Measurements from ENCODE around the gene MKX. TPM values are rescaled to one million over a fixed set of nuclear protein-coding genes. Genes with fewer than 3 reads are reported as not detected.

Gene MKX
- total and polyA plus RNA-seq, 2 donors = 6.2 to 7.7 TPM

GRCh38 chr10:27746397-27747095 is 927 bp upstream of the MKX start:
- H3K4me1 ChIP-seq (ENCODE audit: insufficient read depth) = peaks cover 3% of the 10 kb centered on the region
- H3K27ac ChIP-seq (ENCODE audit: low read depth) = no peak overlapping the region
- 15% methylated on average over 25 of the region's 25 CpGs for WGBS
- no peak overlapping the region for H3K4me3 ChIP-seq (ENCODE audit: low read depth, low read length)
- H3K36me3 ChIP-seq (ENCODE audit: insufficient read depth) = no peaks in the 10 kb centered on the region
- no peak for DNase-seq (ENCODE audit: extremely low spot score)

GRCh38 chr10:27744802-27745731 is 552 bp downstream of the MKX start:
- DNase-seq (ENCODE audit: extremely low spot score) = no peak
- Histone ChIP-seq H3K4me1 (ENCODE audit: insufficient read depth) (peaks cover 3% of the 10 kb centered on the region), H3K4me3 (ENCODE audit: low read depth, low read length) (peak overlapping the region; percentile 28), H3K27ac (ENCODE audit: low read depth) (no peak overlapping the region), H3K36me3 (ENCODE audit: insufficient read depth) (no peaks in the 10 kb centered on the region)
- 2% methylated on average over 78 of the region's 78 CpGs for WGBS

GRCh38 chr10:27743877-27744801 is 1.5 kb downstream of the MKX start:
- under 1% methylated on average over 70 of the region's 70 CpGs for WGBS
- Histone ChIP-seq H3K27ac (ENCODE audit: low read depth) (no peak overlapping the region), H3K4me1 (ENCODE audit: insufficient read depth) (peaks cover 3% of the 10 kb centered on the region)

GRCh38 chr10:27743012-27743876 is 2.4 kb downstream of the MKX start:
- Histone ChIP-seq H3K4me1 (ENCODE audit: insufficient read depth) (peaks cover 3% of the 10 kb centered on the region), H3K4me3 (ENCODE audit: low read depth, low read length) (peak overlapping the region; percentile 57), H3K36me3 (ENCODE audit: insufficient read depth) (no peaks in the 10 kb centered on the region), H3K27ac (ENCODE audit: low read depth) (peak overlapping the region; percentile 58)
- DNase-seq (ENCODE audit: extremely low spot score) = no peak
- under 1% methylated on average over 75 of the region's 75 CpGs for WGBS

More at GRCh38 chr10:27743877-27744801, 1.5 kb downstream of the MKX start:
- DNase-seq (ENCODE audit: extremely low spot score) = no peak
- H3K36me3 ChIP-seq (ENCODE audit: insufficient read depth) = no peaks in the 10 kb centered on the region
- H3K4me3 ChIP-seq (ENCODE audit: low read depth, low read length) = peak overlapping the region; percentile 57

GRCh38 chr10:27742195-27743011 is 3.2 kb downstream of the MKX start:
- Histone ChIP-seq H3K36me3 (ENCODE audit: insufficient read depth) (no peaks in the 10 kb centered on the region), H3K4me1 (ENCODE audit: insufficient read depth) (peaks cover 3% of the 10 kb centered on the region), H3K27ac (ENCODE audit: low read depth) (no peak overlapping the region), H3K4me3 (ENCODE audit: low read depth, low read length) (peak overlapping the region; percentile 57)
- no peak for DNase-seq (ENCODE audit: extremely low spot score)
- under 1% methylated on average over 75 of the region's 75 CpGs for WGBS

- Histone ChIP-seq H3K4me1 (ENCODE audit: insufficient read depth) (peaks cover 3% of the 10 kb centered on the region), H3K4me3 (ENCODE audit: low read depth, low read length) (no peak overlapping the region), H3K36me3 (ENCODE audit: insufficient read depth) (no peaks in the 10 kb centered on the region), H3K27ac (ENCODE audit: low read depth) (no peak overlapping the region)
- WGBS = 39% methylated on average over 55 of the region's 55 CpGs
- DNase-seq (ENCODE audit: extremely low spot score) = no peak
Observed at GRCh38 chr10:27741173-27742091, 4.2 kb downstream of the MKX start.

GRCh38 chr10:27736396-27736795 is 9.2 kb downstream of the MKX start:
- DNase-seq (ENCODE audit: extremely low spot score) = no peak
- Histone ChIP-seq H3K4me3 (ENCODE audit: low read depth, low read length) (no peak overlapping the region), H3K36me3 (ENCODE audit: insufficient read depth) (no peaks in the 10 kb centered on the region), H3K27ac (ENCODE audit: low read depth) (no peak overlapping the region), H3K4me1 (ENCODE audit: insufficient read depth) (no peaks in the 10 kb centered on the region)
- WGBS = 89% methylated on average over 1 of the region's 1 CpG

- no peak for DNase-seq (ENCODE audit: extremely low spot score)
- WGBS = 98% methylated on average over 1 of the region's 1 CpG
- Histone ChIP-seq H3K4me3 (ENCODE audit: low read depth, low read length) (no peak overlapping the region), H3K36me3 (ENCODE audit: insufficient read depth) (no peaks in the 10 kb centered on the region), H3K27ac (ENCODE audit: low read depth) (no peak overlapping the region), H3K4me1 (ENCODE audit: insufficient read depth) (no peaks in the 10 kb centered on the region)
Observed at GRCh38 chr10:27730041-27730440, 15.6 kb downstream of the MKX start.

- H3K27ac ChIP-seq (ENCODE audit: low read depth) = no peak overlapping the region
- H3K36me3 ChIP-seq (ENCODE audit: insufficient read depth) = no peaks in the 10 kb centered on the region
- 60% methylated on average over 3 of the region's 3 CpGs for WGBS
- no peak for DNase-seq (ENCODE audit: extremely low spot score)
- no peaks in the 10 kb centered on the region for H3K4me1 ChIP-seq (ENCODE audit: insufficient read depth)
- no peak overlapping the region for H3K4me3 ChIP-seq (ENCODE audit: low read depth, low read length)
Observed at GRCh38 chr10:27728338-27728737, 17.3 kb downstream of the MKX start.

- no peak overlapping the region for H3K4me3 ChIP-seq (ENCODE audit: low read depth, low read length)
- no peaks in the 10 kb centered on the region for H3K36me3 ChIP-seq (ENCODE audit: insufficient read depth)
- no peak overlapping the region for H3K27ac ChIP-seq (ENCODE audit: low read depth)
- no peaks in the 10 kb centered on the region for H3K4me1 ChIP-seq (ENCODE audit: insufficient read depth)
- DNase-seq (ENCODE audit: extremely low spot score) = no peak
- 40% methylated on average over 1 of the region's 1 CpG for WGBS
Observed at GRCh38 chr10:27724287-27724686, 21.3 kb downstream of the MKX start.

GRCh38 chr10:27723436-27723835 is 22.2 kb downstream of the MKX start:
- Histone ChIP-seq H3K27ac (ENCODE audit: low read depth) (no peak overlapping the region), H3K4me1 (ENCODE audit: insufficient read depth) (no peaks in the 10 kb centered on the region)

More at GRCh38 chr10:27723436-27723835, 22.2 kb downstream of the MKX start:
- no peak overlapping the region for H3K4me3 ChIP-seq (ENCODE audit: low read depth, low read length)
- H3K36me3 ChIP-seq (ENCODE audit: insufficient read depth) = no peaks in the 10 kb centered on the region
- no peak for DNase-seq (ENCODE audit: extremely low spot score)
